Left ventricle myocardium superior (tissue), 1 donor: ENCODE data around the gene KPNB1. TPM values are rescaled to one million over a fixed set of nuclear protein-coding genes. Genes with fewer than 3 reads are reported as not detected.
"Not testable (repeated sequence)": the region's sequence is repeated elsewhere in the genome, so short reads cannot be mapped to it uniquely, and the experiment has no call there.

Experiments
- ATAC-seq: fragments of 200-7000 bp; cut with Tn5 transposase; one replicate; pipeline ENCODE4 v1.9.1; 2020; ENCODE audit warnings: mild to moderate bottlenecking, moderate library complexity
- DNase-seq: peaks from one replicate; pipeline ENCODE4 v3.0.0-alpha.2; 2020
- intact Hi-C: fragments of 100-400 bp; cut with micrococcal nuclease; formaldehyde crosslinking; loops from one replicate; pipeline ENCODE4 v1.11.0; 2022
- total RNA-seq: library from RNA; stranded (reverse); fragmentation: NEBNext Ultra II Directional; extraction: Animal tissue kit (Norgen Biotek cat#: 25700); gene quantifications from one replicate; pipeline ENCODE4 v1.2.1, GENCODE V29; 2021
- donor health status: DM: no; HTN: yes; CAD: no; lungs with severe emphysema.

The KPNB1 gene
- total RNA-seq, 1 donor from 2014 or later: 169 TPM

GRCh38 chr17:47670064-47670463, 20.3 kb downstream of the KPNB1 start:
- intact Hi-C loops: no loop called here
- no peak for ATAC-seq
- no peak for DNase-seq

- intact Hi-C loops: no loop called here
- no peak for ATAC-seq
- DNase-seq: no peak
Measured at GRCh38 chr17:47674499-47674898, 24.8 kb downstream of the KPNB1 start.

- intact Hi-C loops: no loop called here
- ATAC-seq (peak; percentile 44), DNase-seq (no peak)
Measured at GRCh38 chr17:47675380-47676198, 25.9 kb downstream of the KPNB1 start.

GRCh38 chr17:47676199-47676472, 26.4 kb downstream of the KPNB1 start:
- DNase-seq (no peak), ATAC-seq (no peak)
- intact Hi-C loops: no loop called here

- no peak for ATAC-seq
- DNase-seq: no peak
- intact Hi-C loops: no loop called here
Measured at GRCh38 chr17:47676510-47677165, 26.9 kb downstream of the KPNB1 start.

- intact Hi-C loops: no loop called here
- no peak for DNase-seq
- no peak for ATAC-seq
Measured at GRCh38 chr17:47678196-47678595, 28.5 kb downstream of the KPNB1 start.

GRCh38 chr17:47682138-47682537, 32.4 kb downstream of the KPNB1 start:
- DNase-seq (no peak), ATAC-seq (no peak)
- intact Hi-C loops: no loop called here

GRCh38 chr17:47682727-47683126, 33.0 kb downstream of the KPNB1 start:
- ATAC-seq, DNase-seq, intact Hi-C loops: not testable (repeated sequence)

GRCh38 chr17:47684025-47684424, 34.3 kb downstream of the KPNB1 start:
- no peak for DNase-seq
- no peak for ATAC-seq
- intact Hi-C loops: no loop called here

GRCh38 chr17:47684535-47685193, 34.9 kb downstream of the KPNB1 start:
- ATAC-seq (no peak), DNase-seq (no peak)
- intact Hi-C loops: no loop called here

- intact Hi-C loops: no loop called here
- ATAC-seq (no peak), DNase-seq (no peak)
Measured at GRCh38 chr17:47685556-47686275, 36.0 kb downstream of the KPNB1 start.

- DNase-seq: no peak
- ATAC-seq: no peak
- intact Hi-C loops: no loop called here
Measured at GRCh38 chr17:47686276-47686635, 36.5 kb downstream of the KPNB1 start.

GRCh38 chr17:47686664-47687327, 37.1 kb downstream of the KPNB1 start:
- no peak for ATAC-seq
- intact Hi-C loops: no loop called here

GRCh38 chr17:47687328-47687690, 37.6 kb downstream of the KPNB1 start:
- DNase-seq (no peak), ATAC-seq (no peak)
- intact Hi-C loops: no loop called here

More at GRCh38 chr17:47686664-47687327, 37.1 kb downstream of the KPNB1 start:
- DNase-seq: no peak

- DNase-seq (no peak), ATAC-seq (peak; percentile 33)
- intact Hi-C loops: no loop called here
Measured at GRCh38 chr17:47687748-47688147, 38.0 kb downstream of the KPNB1 start.

GRCh38 chr17:47690121-47690520, 40.4 kb downstream of the KPNB1 start:
- intact Hi-C loops: no loop called here
- ATAC-seq (no peak), DNase-seq (no peak)

- ATAC-seq (no peak), DNase-seq (no peak)
- intact Hi-C loops: no loop called here
Measured at GRCh38 chr17:47692137-47692894, 42.6 kb downstream of the KPNB1 start.

- no peak for DNase-seq
- ATAC-seq: no peak
- intact Hi-C loops: no loop called here
Measured at GRCh38 chr17:47692895-47693730, 43.4 kb downstream of the KPNB1 start.
